ENCODE data around the gene MAP3K6. TPM values are rescaled to one million over a fixed set of nuclear protein-coding genes. Genes with fewer than 3 reads are reported as not detected.

The MAP3K6 gene
- total and polyA plus RNA-seq, 9 donors, result 5.1 to 45.9 (median 16.6) TPM

DNA sequence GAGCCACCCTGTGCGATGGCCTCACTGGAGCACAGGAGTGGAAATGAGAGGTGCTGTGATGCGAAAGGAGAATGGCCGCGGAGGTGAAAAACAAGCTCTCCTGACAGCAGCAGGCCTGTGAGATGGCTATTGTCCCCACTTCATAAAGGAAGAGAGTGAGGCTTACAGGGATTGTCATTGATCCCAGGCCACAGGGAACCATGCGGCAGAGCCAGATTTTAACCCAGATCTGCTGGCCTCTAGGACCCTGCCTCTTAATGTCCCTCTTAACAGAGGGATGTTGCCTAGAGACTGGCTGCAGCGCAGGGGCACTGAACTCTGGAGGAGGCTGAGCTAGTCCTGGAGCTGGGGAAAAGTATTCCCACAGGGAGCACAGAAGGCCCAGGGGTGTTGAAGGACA, 28.0 kb downstream of the MAP3K6 start:
- Histone ChIP-seq H3K9me3 (no peaks in the 10 kb centered on the region), H3K4me3 (no peak overlapping the region), H3K27ac (no peak overlapping the region), H3K4me1 (ENCODE audit: insufficient read depth) (no peaks in the 10 kb centered on the region), H3K27me3 (no peaks in the 10 kb centered on the region), H3K36me3 (no peaks in the 10 kb centered on the region)
- WGBS, 3 donors, result 89% methylated on average over 6 of the region's 6 CpGs
- intact Hi-C loops (cut with DNase I), result no loop called here
- TF ChIP-seq CTCF (IDR thresholded peaks at IDR 0.05) (no peak), POLR2A (IDR thresholded peaks at IDR 0.05) (no peak)
- no peak for DNase-seq

DNA sequence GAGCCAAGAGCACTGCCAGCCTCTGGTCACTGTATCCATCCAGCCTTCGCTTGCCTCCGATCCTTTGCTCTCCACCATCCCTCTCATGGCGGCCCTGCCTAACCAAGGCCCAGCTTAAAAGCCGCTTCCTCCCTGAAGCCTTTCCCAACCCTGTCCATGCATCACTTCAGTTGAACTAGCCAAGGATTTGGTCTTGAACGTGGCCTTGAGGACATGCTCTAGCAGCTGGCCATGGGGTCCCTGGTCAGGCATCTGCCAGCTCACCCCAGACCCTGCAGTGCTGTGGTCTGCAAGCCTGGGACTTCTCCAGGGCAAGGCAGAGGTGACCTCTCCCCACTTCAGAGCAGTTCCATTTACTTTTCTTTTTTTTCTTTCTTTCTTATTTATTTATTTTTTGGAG, 30.0 kb downstream of the MAP3K6 start:
- Histone ChIP-seq H3K27me3 (no peaks in the 10 kb centered on the region), H3K4me3 (no peak overlapping the region), H3K27ac (no peak overlapping the region), H3K4me1 (ENCODE audit: insufficient read depth) (no peaks in the 10 kb centered on the region), H3K9me3 (no peaks in the 10 kb centered on the region), H3K36me3 (no peaks in the 10 kb centered on the region)
- intact Hi-C loops (cut with DNase I), result no loop called here
- DNase-seq, result no peak
- no peak for TF ChIP-seq POLR2A (IDR thresholded peaks at IDR 0.05)
- no peak for TF ChIP-seq EP300 (IDR thresholded peaks at IDR 0.05)
- no peak for TF ChIP-seq CTCF (IDR thresholded peaks at IDR 0.05)
- 85 to 88% (median 87%) methylated on average over 5 of the region's 5 CpGs for WGBS, 3 donors

GRCh38 chr1:27335506-27336422, 31.0 kb downstream of the MAP3K6 start:
- TF ChIP-seq EP300 (IDR thresholded peaks at IDR 0.05), result no peak
- TF ChIP-seq CTCF (IDR thresholded peaks at IDR 0.05), result no peak
- TF ChIP-seq POLR2A (IDR thresholded peaks at IDR 0.05), result no peak
- no peaks in the 10 kb centered on the region for H3K9me3 ChIP-seq
- no peaks in the 10 kb centered on the region for H3K36me3 ChIP-seq
- no peak for DNase-seq
- intact Hi-C loops (cut with DNase I), result no loop called here
- WGBS, 3 donors, result 84 to 92% (median 87%) methylated on average over 16 to 17 of the region's 17 CpGs
- H3K27ac ChIP-seq, result no peak overlapping the region
- H3K4me1 ChIP-seq (ENCODE audit: insufficient read depth), result no peaks in the 10 kb centered on the region
- H3K27me3 ChIP-seq, result no peaks in the 10 kb centered on the region
- H3K4me3 ChIP-seq, result no peak overlapping the region

DNA sequence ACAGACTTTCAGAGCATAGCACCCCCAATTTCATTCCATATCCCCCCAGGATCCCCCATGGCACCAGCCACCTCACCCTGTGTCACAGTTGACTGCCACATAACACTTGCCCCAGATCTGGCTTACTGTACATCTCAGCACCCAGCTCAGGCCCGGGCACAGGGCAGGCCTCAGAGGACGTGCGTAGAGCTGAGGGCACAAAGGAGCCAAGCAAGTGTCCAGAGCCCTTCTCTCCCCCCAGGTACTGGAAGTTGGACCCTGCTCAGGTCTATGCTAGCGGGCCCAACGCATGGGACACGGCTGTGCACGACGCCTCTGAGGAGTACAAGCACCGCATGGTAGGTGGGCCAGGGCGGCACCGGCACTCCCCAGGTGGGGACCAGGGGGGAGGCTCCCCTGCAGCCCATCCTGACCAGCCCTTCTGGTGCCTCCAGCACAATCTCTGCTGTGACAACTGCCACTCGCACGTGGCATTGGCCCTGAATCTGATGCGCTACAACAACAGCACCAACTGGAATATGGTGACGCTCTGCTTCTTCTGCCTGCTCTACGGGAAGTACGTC, 33.0 kb downstream of the MAP3K6 start:
- TF ChIP-seq CTCF (IDR thresholded peaks at IDR 0.05) (no peak), EP300 (IDR thresholded peaks at IDR 0.05) (no peak), POLR2A (IDR thresholded peaks at IDR 0.05) (no peak)
- no peak for DNase-seq
- WGBS, 3 donors, result 85 to 93% (median 89%) methylated on average over 15 to 17 of the region's 17 CpGs
- H3K4me1 ChIP-seq (ENCODE audit: insufficient read depth), result no peaks in the 10 kb centered on the region
- no peak overlapping the region for H3K27ac ChIP-seq
- intact Hi-C loops (cut with DNase I), result no loop called here
- no peaks in the 10 kb centered on the region for H3K9me3 ChIP-seq
- no peaks in the 10 kb centered on the region for H3K27me3 ChIP-seq
- H3K36me3 ChIP-seq, result no peaks in the 10 kb centered on the region
- no peak overlapping the region for H3K4me3 ChIP-seq

Measured in ovary (tissue), 9 donors.